ENCODE data around the gene LRRC74B. TPM values are rescaled to one million over a fixed set of nuclear protein-coding genes. Genes with fewer than 3 reads are reported as not detected.
"Not testable (repeated sequence)": the region's sequence is repeated elsewhere in the genome, so short reads cannot be mapped to it uniquely, and the experiment has no call there.

LRRC74B gene
- total RNA-seq, 2 experiments from 2014 or later, result not detected

DNA sequence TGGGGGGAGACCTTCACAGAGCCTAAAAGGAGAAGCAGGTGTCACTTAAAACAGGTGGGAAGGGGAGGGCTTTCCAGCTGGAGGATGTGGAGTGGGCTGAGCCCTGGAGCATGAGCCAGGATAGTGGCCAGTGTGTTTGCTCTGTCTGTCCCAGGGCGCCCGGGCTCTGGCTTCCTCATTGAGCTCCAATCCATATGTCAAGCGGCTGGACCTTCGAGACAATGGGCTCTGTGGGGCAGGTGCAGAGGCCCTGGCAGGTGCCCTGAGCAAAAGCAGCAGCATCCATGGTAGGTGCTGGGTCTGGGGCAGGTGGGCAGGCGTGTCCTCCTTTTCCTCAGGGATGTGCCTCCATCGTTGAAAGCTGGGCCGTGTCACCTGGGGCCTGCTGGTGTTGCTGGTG lies 2.0 kb downstream of the LRRC74B start:
- CTCF ChIA-PET, result no interaction called here
- no peak for DNase-seq
- H3K9me3 Mint-ChIP-seq (ENCODE audit: low read depth), result no peaks in the 10 kb centered on the region
- H3K27ac Mint-ChIP-seq, result no peak overlapping the region
- no peak overlapping the region for H3K4me3 Mint-ChIP-seq
- ATAC-seq, result no peak
- H3K36me3 Mint-ChIP-seq, result no peaks in the 10 kb centered on the region
- H3K27me3 Mint-ChIP-seq, result peaks cover 32% of the 10 kb centered on the region
- H3K4me1 Mint-ChIP-seq, result peaks cover 22% of the 10 kb centered on the region

- ATAC-seq; CTCF ChIA-PET; H3K36me3 Mint-ChIP-seq; H3K9me3 Mint-ChIP-seq (ENCODE audit: low read depth); H3K4me3 Mint-ChIP-seq; H3K27ac Mint-ChIP-seq; DNase-seq: not testable (repeated sequence)
- peaks cover 25% of the 10 kb centered on the region for H3K27me3 Mint-ChIP-seq
- peaks cover 19% of the 10 kb centered on the region for H3K4me1 Mint-ChIP-seq
These were observed 2.7 kb downstream of the LRRC74B start for GRCh38 chr22:21048448-21048847.

GRCh38 chr22:21048965-21049364 lies 3.2 kb downstream of the LRRC74B start:
- not testable (repeated sequence) for H3K27ac Mint-ChIP-seq; H3K4me3 Mint-ChIP-seq; DNase-seq; H3K9me3 Mint-ChIP-seq (ENCODE audit: low read depth); ATAC-seq; H3K36me3 Mint-ChIP-seq
- Mint-ChIP-seq H3K27me3 (peaks cover 22% of the 10 kb centered on the region), H3K4me1 (peaks cover 14% of the 10 kb centered on the region)
- CTCF ChIA-PET, result interaction anchor here (0.6 kb wide), 1 partner anchor 24 kb away, joined by 4 read pairs; no protein-coding TSS in a partner anchor

DNA sequence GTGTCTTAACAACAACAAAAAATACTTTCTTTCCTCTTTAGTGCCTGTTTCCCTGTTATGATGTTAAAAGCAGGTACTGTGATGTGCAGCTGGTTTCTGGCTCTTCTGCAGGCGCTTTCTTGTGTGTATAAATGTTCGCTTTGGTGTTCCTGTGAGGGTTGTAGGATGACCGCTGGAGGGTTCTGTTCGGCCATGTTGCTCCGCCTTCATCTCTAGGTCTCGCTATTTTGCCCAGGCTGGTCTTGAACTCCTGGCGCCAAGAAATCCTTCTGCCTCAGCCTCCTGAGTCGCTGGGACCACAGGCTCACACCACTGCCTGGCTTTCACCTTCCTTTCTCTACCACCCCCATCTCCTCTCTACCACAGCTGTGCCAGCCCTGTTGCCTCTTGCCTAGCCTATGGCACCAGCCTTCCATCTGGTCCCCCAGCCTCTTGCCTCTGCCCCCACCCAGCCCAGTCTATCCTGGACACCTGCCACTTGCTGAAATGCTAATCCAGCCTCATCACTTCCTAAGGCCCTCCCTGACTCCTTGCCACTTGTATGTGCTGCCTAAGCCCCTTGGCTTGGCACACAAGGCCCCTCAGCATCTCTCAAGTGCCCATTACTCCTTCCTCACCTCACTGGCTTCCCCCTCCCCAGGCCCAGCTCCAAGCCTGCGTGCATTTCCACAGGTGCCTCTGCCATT lies 5.5 kb downstream of the LRRC74B start:
- no peak overlapping the region for H3K27ac Mint-ChIP-seq
- H3K4me1 Mint-ChIP-seq, result peaks cover 7% of the 10 kb centered on the region
- H3K4me3 Mint-ChIP-seq, result no peak overlapping the region
- no peaks in the 10 kb centered on the region for H3K9me3 Mint-ChIP-seq (ENCODE audit: low read depth)
- peaks cover under 1% of the 10 kb centered on the region for H3K27me3 Mint-ChIP-seq
- DNase-seq, result no peak
- CTCF ChIA-PET, result no interaction called here
- H3K36me3 Mint-ChIP-seq, result no peaks in the 10 kb centered on the region
- no peak for ATAC-seq

GRCh38 chr22:21051831-21052400 lies 6.2 kb downstream of the LRRC74B start:
- H3K4me1 Mint-ChIP-seq, result peaks cover 10% of the 10 kb centered on the region
- H3K4me3 Mint-ChIP-seq, result no peak overlapping the region
- no peak for ATAC-seq
- no peaks in the 10 kb centered on the region for H3K9me3 Mint-ChIP-seq (ENCODE audit: low read depth)
- no peaks in the 10 kb centered on the region for H3K36me3 Mint-ChIP-seq
- DNase-seq, result no peak
- H3K27ac Mint-ChIP-seq, result no peak overlapping the region
- H3K27me3 Mint-ChIP-seq, result peaks cover 5% of the 10 kb centered on the region
- CTCF ChIA-PET, result no interaction called here

- H3K4me3 Mint-ChIP-seq, result no peak overlapping the region
- CTCF ChIA-PET, result interaction anchor here (1.0 kb wide), 1 partner anchor 50 kb away, joined by 3 read pairs; no protein-coding TSS in a partner anchor
- H3K27ac Mint-ChIP-seq, result no peak overlapping the region
- H3K36me3 Mint-ChIP-seq, result no peaks in the 10 kb centered on the region
- ATAC-seq, result no peak
- H3K9me3 Mint-ChIP-seq (ENCODE audit: low read depth), result no peaks in the 10 kb centered on the region
- peaks cover 10% of the 10 kb centered on the region for H3K4me1 Mint-ChIP-seq
- DNase-seq, result no peak
- H3K27me3 Mint-ChIP-seq, result peaks cover 8% of the 10 kb centered on the region
These were observed 7.1 kb downstream of the LRRC74B start for GRCh38 chr22:21052715-21053459.

GRCh38 chr22:21054046-21054713 lies 8.4 kb downstream of the LRRC74B start:
- CTCF ChIA-PET, result interaction anchor here (0.6 to 1.0 kb wide), 2 partner anchors 49 to 1961 kb away, joined by 3 read pairs; no protein-coding TSS in a partner anchor
- peaks cover 8% of the 10 kb centered on the region for H3K27me3 Mint-ChIP-seq
- no peaks in the 10 kb centered on the region for H3K9me3 Mint-ChIP-seq (ENCODE audit: low read depth)
- no peak for ATAC-seq
- DNase-seq, result no peak
- H3K27ac Mint-ChIP-seq, result no peak overlapping the region
- no peaks in the 10 kb centered on the region for H3K36me3 Mint-ChIP-seq
- H3K4me3 Mint-ChIP-seq, result no peak overlapping the region
- H3K4me1 Mint-ChIP-seq, result peaks cover 10% of the 10 kb centered on the region

DNA sequence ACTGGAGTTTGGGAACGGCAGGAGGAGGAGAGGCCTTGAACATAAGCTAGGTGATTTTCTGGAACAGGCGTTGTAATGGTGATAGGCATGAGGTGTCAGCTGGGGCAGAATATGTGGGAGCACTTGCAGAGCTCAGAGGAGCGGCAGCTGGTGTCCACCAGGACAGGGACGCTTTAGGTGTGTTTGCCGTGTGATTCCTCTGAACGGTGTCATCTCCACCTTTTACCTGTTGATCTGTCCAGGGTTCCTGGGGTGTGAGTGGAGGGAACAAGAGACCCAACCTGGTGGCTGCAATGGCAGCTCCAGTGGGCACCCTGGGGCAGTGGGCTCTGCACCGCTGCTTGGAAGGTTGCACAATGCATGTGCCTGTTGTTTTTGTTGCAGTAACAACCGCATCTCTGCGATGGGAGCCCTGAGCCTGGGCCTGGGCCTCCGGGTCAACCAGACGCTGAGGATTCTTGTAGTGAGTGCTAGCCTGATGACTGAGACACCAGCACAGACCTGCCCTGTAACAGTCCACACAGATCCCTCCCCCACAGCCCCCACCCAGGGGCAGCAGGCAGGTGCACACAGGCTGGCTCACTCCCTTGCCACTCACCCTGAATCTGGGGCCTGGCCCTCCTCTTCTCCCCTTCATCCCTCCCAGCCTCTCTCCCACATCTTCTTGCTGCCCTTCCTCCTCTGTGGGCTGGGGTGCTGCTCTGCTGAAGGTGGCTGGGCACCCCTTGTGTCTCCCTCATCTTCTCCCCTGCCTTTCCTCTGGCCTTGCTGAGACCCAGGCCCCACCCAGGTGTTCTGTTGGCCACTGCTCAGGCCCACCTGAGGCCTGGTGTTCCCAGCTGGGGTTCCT lies 9.2 kb downstream of the LRRC74B start:
- H3K4me1 Mint-ChIP-seq, result peaks cover 10% of the 10 kb centered on the region

GRCh38 chr22:21055564-21055834 lies 9.8 kb downstream of the LRRC74B start:
- no peaks in the 10 kb centered on the region for H3K9me3 Mint-ChIP-seq (ENCODE audit: low read depth)
- H3K4me3 Mint-ChIP-seq, result no peak overlapping the region
- H3K36me3 Mint-ChIP-seq, result no peaks in the 10 kb centered on the region
- peaks cover 10% of the 10 kb centered on the region for H3K4me1 Mint-ChIP-seq
- peaks cover 8% of the 10 kb centered on the region for H3K27me3 Mint-ChIP-seq
- ATAC-seq, result peak; percentile 27
- H3K27ac Mint-ChIP-seq, result no peak overlapping the region
- DNase-seq, result no peak
- CTCF ChIA-PET, result interaction anchor here (1.5 kb wide), 1 partner anchor 14 kb away, joined by 3 read pairs; no protein-coding TSS in a partner anchor

More for the DNA sequence above, 9.2 kb downstream of the LRRC74B start:
- Mint-ChIP-seq H3K36me3 (no peaks in the 10 kb centered on the region), H3K4me3 (no peak overlapping the region), H3K27ac (no peak overlapping the region), H3K9me3 (ENCODE audit: low read depth) (no peaks in the 10 kb centered on the region), H3K27me3 (peaks cover 8% of the 10 kb centered on the region)
- CTCF ChIA-PET, result no interaction called here
- ATAC-seq (no peak), DNase-seq (no peak)

DNA sequence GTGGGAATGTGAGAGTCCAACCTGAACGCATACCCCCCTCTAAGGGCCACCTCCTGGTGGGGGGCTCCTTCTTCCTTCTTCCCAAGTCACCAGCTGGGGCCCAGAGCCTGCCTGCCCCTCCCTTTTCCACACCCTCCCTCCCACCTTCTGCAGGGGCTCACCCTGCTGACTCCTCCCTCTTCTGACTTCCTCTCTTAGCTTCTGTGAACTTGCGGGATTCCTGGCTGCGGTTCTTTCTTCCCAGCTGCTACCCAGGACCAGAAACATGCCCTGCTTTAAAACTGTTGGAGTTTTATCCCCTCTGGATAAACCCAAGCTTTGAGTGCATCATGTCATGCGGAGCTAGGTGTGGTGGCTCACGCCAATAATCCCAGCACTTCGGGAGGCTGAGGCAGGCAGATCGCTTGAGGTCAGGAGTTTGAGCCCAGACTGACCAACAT lies 10.2 kb downstream of the LRRC74B start:
- DNase-seq (no peak), ATAC-seq (peak; percentile 20)
- Mint-ChIP-seq H3K27me3 (peaks cover 8% of the 10 kb centered on the region), H3K27ac (no peak overlapping the region), H3K9me3 (ENCODE audit: low read depth) (no peaks in the 10 kb centered on the region), H3K4me3 (no peak overlapping the region), H3K4me1 (peaks cover 10% of the 10 kb centered on the region), H3K36me3 (no peaks in the 10 kb centered on the region)
- CTCF ChIA-PET, result interaction anchor here (0.7 to 1.5 kb wide), 2 partner anchors 13 to 131 kb away, joined by 3 read pairs; no protein-coding TSS in a partner anchor

DNA sequence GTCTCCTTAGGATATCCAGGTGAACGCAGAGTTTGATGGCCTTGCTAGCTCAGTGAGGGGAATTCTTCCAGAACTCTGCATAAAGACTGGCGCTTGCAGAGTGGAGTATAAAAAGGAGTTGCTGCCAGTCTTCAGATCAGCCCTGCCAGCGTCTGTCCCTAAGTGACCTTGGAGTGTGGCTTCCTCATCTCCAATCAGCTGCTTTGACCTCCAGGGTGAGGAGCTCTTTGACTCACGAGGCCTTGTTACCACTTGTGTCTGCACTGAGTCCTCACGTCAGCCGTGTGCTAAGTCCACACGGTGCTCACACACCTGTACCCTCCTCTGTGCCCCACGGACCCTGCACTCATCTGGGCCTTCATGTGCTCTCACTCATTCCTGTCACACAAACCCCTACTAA lies 14.6 kb downstream of the LRRC74B start:
- CTCF ChIA-PET; DNase-seq; H3K36me3 Mint-ChIP-seq; H3K27ac Mint-ChIP-seq; H3K4me3 Mint-ChIP-seq; ATAC-seq; H3K9me3 Mint-ChIP-seq (ENCODE audit: low read depth): not testable (repeated sequence)
- peaks cover 12% of the 10 kb centered on the region for H3K27me3 Mint-ChIP-seq
- H3K4me1 Mint-ChIP-seq, result peaks cover 10% of the 10 kb centered on the region

GRCh38 chr22:21061660-21062321 lies 16.0 kb downstream of the LRRC74B start:
- H3K36me3 Mint-ChIP-seq; ATAC-seq; H3K4me3 Mint-ChIP-seq; CTCF ChIA-PET; H3K27ac Mint-ChIP-seq; H3K9me3 Mint-ChIP-seq (ENCODE audit: low read depth); H3K4me1 Mint-ChIP-seq; DNase-seq: not testable (repeated sequence)
- peaks cover 10% of the 10 kb centered on the region for H3K27me3 Mint-ChIP-seq

Measured in activated CD8-positive, alpha-beta memory T cell treated with anti-CD3 and anti-CD28 coated beads, Interleukin-2, amount 10 ng/mL, durations not matched to agents 7 days and 5 days (primary cell).